SJCRH30 (cell line): ENCODE results near the gene POU2AF2. TPM values are rescaled to one million over a fixed set of nuclear protein-coding genes. Genes with fewer than 3 reads are reported as not detected.
"Not testable (repeated sequence)": the region's sequence is repeated elsewhere in the genome, so short reads cannot be mapped to it uniquely, and the experiment has no call there.

ENCODE experiments used
- DNase-seq, 2 experiments: peaks; one replicate each; pipeline ENCODE4 v3.0.0-alpha.2; 2015 to 2020
- H3K27ac ChIP-seq: fragments of 250-450 bp; sonication (Bioruptor Pico); 2 replicates; pipeline ENCODE4 v1.5.1; 2020; ENCODE audit warnings: mild to moderate bottlenecking, moderate library complexity
- H3K27me3 ChIP-seq: fragments of 250-450 bp; sonication (Bioruptor Pico); 2 replicates; pipeline ENCODE4 v1.5.1; 2020; ENCODE audit warnings: mild to moderate bottlenecking, moderate library complexity
- H3K36me3 ChIP-seq: fragments of 250-450 bp; sonication (Bioruptor Pico); 2 replicates; pipeline ENCODE4 v1.5.1; 2020; ENCODE audit warnings: mild to moderate bottlenecking, moderate library complexity
- H3K4me1 ChIP-seq: fragments of 250-450 bp; sonication (Bioruptor Pico); 2 replicates; pipeline ENCODE4 v1.5.1; 2020; ENCODE audit warnings: mild to moderate bottlenecking, moderate library complexity
- H3K4me3 ChIP-seq: fragments of 250-450 bp; sonication (Bioruptor Pico); 2 replicates; pipeline ENCODE4 v1.5.1; 2020; ENCODE audit warnings: mild to moderate bottlenecking, moderate library complexity
- H3K9me3 ChIP-seq: fragments of 250-450 bp; sonication (Bioruptor Pico); replicated peaks from 2 replicates; pipeline ENCODE4 v1.5.1; 2020; ENCODE audit warnings: mild to moderate bottlenecking, moderate library complexity
- total RNA-seq: library from RNA; depleted of rRNA; stranded (reverse); fragments of >200 nt; shearing (Covaris generic); gene quantifications from 2 replicates; pipeline ENCODE4 v1.2.3, GENCODE V29; 2014

The POU2AF2 gene
- total RNA-seq, 1 experiment from 2014 or later = not detected

DNA sequence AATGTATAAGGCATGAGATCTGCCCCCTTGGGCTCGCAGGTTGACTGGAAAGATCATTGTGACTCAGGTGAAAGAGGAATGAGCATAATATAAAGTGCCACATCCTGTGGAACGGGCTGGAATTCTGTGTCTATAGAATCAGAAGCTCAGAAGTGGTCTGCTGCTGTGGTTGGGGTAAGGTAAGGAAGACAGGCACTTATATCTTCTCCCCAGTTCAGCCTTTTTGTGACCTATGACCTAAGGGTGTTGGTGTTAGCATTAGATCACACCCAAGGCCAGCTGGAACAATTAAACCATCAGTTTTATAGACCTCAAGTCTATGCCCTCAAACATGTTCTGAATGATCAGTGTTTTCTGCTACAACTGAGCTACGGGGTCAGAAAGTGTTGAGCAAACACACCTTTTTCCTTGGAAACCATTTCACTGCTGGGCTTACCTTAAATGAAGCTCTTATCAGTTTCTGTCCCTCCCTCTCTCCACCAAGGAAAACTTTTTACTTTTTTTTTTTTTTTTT lies 37.1 kb downstream of the POU2AF2 start:
- Histone ChIP-seq H3K27ac (no peak overlapping the region), H3K4me1 (no peaks in the 10 kb centered on the region), H3K4me3 (no peak overlapping the region), H3K27me3 (no peaks in the 10 kb centered on the region), H3K9me3 (no peaks in the 10 kb centered on the region), H3K36me3 (no peaks in the 10 kb centered on the region)
- no peak for DNase-seq

GRCh38 chr11:111283945-111284481 lies 38.5 kb downstream of the POU2AF2 start:
- no peak overlapping the region for H3K27ac ChIP-seq

GRCh38 chr11:111285189-111286091 lies 39.9 kb downstream of the POU2AF2 start:
- Histone ChIP-seq H3K9me3 (no peaks in the 10 kb centered on the region), H3K4me1 (no peaks in the 10 kb centered on the region), H3K4me3 (no peak overlapping the region), H3K36me3 (no peaks in the 10 kb centered on the region), H3K27ac (no peak overlapping the region), H3K27me3 (no peaks in the 10 kb centered on the region)
- no peak for DNase-seq

More at GRCh38 chr11:111283945-111284481, 38.5 kb downstream of the POU2AF2 start:
- Histone ChIP-seq H3K4me3 (no peak overlapping the region), H3K36me3 (no peaks in the 10 kb centered on the region), H3K9me3 (no peaks in the 10 kb centered on the region), H3K27me3 (no peaks in the 10 kb centered on the region), H3K4me1 (no peaks in the 10 kb centered on the region)
- DNase-seq = no peak

- no peaks in the 10 kb centered on the region for H3K4me1 ChIP-seq
- no peak for DNase-seq
Observed at GRCh38 chr11:111291764-111292163, 46.2 kb downstream of the POU2AF2 start.

DNA sequence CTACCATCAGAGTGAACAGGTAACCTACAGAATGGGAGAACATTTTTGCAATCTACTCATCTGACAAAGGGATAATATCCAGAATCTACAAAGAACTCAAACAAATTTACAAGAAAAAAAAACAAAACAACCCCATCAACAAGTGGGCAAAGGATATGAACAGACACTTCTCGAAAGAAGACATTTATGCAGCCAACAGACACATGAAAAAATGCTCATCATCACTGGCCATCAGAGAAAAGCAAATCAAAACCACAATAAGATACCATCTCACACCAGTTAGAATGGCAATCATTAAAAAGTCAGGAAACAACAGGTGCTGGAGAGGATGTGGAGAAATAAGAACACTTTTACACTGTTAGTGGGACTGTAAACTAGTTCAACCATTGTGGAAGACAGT lies 46.9 kb downstream of the POU2AF2 start:
- not testable (repeated sequence) for H3K4me1 ChIP-seq, DNase-seq, H3K4me3 ChIP-seq, H3K27ac ChIP-seq, H3K36me3 ChIP-seq, H3K27me3 ChIP-seq, H3K9me3 ChIP-seq

More at GRCh38 chr11:111291764-111292163, 46.2 kb downstream of the POU2AF2 start:
- H3K27ac ChIP-seq = no peak overlapping the region
- H3K27me3 ChIP-seq = no peaks in the 10 kb centered on the region
- H3K36me3 ChIP-seq = no peaks in the 10 kb centered on the region
- no peaks in the 10 kb centered on the region for H3K9me3 ChIP-seq
- no peak overlapping the region for H3K4me3 ChIP-seq

GRCh38 chr11:111296196-111296595 lies 50.7 kb downstream of the POU2AF2 start:
- no peaks in the 10 kb centered on the region for H3K4me1 ChIP-seq
- H3K9me3 ChIP-seq = no peaks in the 10 kb centered on the region
- H3K4me3 ChIP-seq = no peak overlapping the region
- no peak for DNase-seq
- no peaks in the 10 kb centered on the region for H3K36me3 ChIP-seq
- H3K27me3 ChIP-seq = no peaks in the 10 kb centered on the region
- no peak overlapping the region for H3K27ac ChIP-seq

DNA sequence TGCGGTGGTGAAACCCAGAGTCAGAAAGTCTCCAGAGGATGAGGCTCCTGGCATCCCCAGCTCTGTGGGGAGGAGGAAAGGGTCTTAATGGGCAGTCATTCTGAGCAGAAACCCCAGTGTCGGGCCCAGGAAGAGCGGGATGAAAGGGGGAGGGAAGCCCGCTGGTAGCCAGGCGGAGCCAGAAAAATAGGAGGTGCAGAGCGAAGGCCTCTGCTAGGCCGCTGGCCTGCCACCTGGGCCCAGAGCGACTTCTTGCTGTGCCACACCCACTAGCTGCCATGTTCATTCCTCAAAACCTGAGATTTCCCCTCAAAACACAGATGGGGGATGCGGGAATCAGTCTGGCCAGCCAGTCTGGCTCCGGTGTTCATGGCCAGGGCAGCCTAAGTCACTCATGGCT lies 52.2 kb downstream of the POU2AF2 start:
- H3K27ac ChIP-seq = no peak overlapping the region
- no peaks in the 10 kb centered on the region for H3K4me1 ChIP-seq

GRCh38 chr11:111298413-111299100 lies 53.0 kb downstream of the POU2AF2 start, which contains the start of gene POU2AF3:
Gene POU2AF3 (plus strand): TSS chr11:111298546. CDS start chr11:111298582, 36 bp downstream.
- H3K4me1 ChIP-seq = no peaks in the 10 kb centered on the region
- H3K9me3 ChIP-seq = no peaks in the 10 kb centered on the region
- no peaks in the 10 kb centered on the region for H3K27me3 ChIP-seq
- no peak within 1 kb of the TSS for H3K4me3 ChIP-seq
- H3K36me3 ChIP-seq = no peaks in the 10 kb centered on the region
- no peak within 1 kb of the TSS for H3K27ac ChIP-seq
- DNase-seq = no peak

More for the DNA sequence above, 52.2 kb downstream of the POU2AF2 start:
- H3K4me3 ChIP-seq = no peak overlapping the region
- no peak for DNase-seq
- no peaks in the 10 kb centered on the region for H3K36me3 ChIP-seq
- no peaks in the 10 kb centered on the region for H3K9me3 ChIP-seq
- H3K27me3 ChIP-seq = no peaks in the 10 kb centered on the region

GRCh38 chr11:111299101-111300026 lies 53.8 kb downstream of the POU2AF2 start:
- Histone ChIP-seq H3K27me3 (no peaks in the 10 kb centered on the region), H3K4me3 (no peak overlapping the region), H3K4me1 (no peaks in the 10 kb centered on the region), H3K9me3 (no peaks in the 10 kb centered on the region), H3K36me3 (no peaks in the 10 kb centered on the region), H3K27ac (no peak overlapping the region)
- DNase-seq = no peak

DNA sequence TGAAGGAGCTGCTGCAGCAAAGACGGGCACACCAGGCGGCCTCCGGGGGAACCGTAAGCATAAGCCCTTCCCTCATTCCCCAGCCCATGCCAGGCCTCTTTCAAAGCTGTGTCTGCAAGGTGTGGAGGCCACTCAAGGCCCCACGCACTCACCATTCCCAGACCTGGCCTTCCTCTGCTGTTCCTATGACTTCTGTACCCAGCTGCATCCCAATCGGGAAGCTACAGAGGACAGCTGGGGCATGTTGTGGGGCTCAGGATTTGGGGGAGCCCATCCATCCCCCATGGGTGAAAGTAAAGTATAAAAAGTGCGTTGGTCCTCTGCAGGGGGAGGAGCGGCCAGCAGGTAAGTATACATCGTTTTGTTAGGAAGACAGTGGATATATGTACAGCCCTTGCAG lies 55.0 kb downstream of the POU2AF2 start:
- Histone ChIP-seq H3K27me3 (no peaks in the 10 kb centered on the region), H3K27ac (no peak overlapping the region)

GRCh38 chr11:111301004-111301841 lies 55.7 kb downstream of the POU2AF2 start:
- Histone ChIP-seq H3K4me1 (no peaks in the 10 kb centered on the region), H3K27ac (no peak overlapping the region), H3K36me3 (no peaks in the 10 kb centered on the region), H3K27me3 (no peaks in the 10 kb centered on the region), H3K4me3 (no peak overlapping the region), H3K9me3 (no peaks in the 10 kb centered on the region)
- DNase-seq = peak in 1 of 2 experiments; percentile 12

More for the DNA sequence above, 55.0 kb downstream of the POU2AF2 start:
- DNase-seq = no peak
- no peaks in the 10 kb centered on the region for H3K36me3 ChIP-seq
- no peaks in the 10 kb centered on the region for H3K9me3 ChIP-seq
- H3K4me1 ChIP-seq = no peaks in the 10 kb centered on the region
- H3K4me3 ChIP-seq = no peak overlapping the region

- Histone ChIP-seq H3K27ac (no peak overlapping the region), H3K27me3 (no peaks in the 10 kb centered on the region), H3K36me3 (no peaks in the 10 kb centered on the region), H3K4me1 (no peaks in the 10 kb centered on the region), H3K4me3 (no peak overlapping the region), H3K9me3 (no peaks in the 10 kb centered on the region)
- no peak for DNase-seq
Observed at GRCh38 chr11:111301842-111302118, 56.3 kb downstream of the POU2AF2 start.

- Histone ChIP-seq H3K27me3 (no peaks in the 10 kb centered on the region), H3K36me3 (no peaks in the 10 kb centered on the region), H3K9me3 (no peaks in the 10 kb centered on the region), H3K4me1 (no peaks in the 10 kb centered on the region), H3K27ac (no peak overlapping the region), H3K4me3 (no peak overlapping the region)
- DNase-seq = no peak
Observed at GRCh38 chr11:111302298-111302697, 56.8 kb downstream of the POU2AF2 start.
